ENCODE measurements around the gene TMEM233.

TMEM233 gene

DNA sequence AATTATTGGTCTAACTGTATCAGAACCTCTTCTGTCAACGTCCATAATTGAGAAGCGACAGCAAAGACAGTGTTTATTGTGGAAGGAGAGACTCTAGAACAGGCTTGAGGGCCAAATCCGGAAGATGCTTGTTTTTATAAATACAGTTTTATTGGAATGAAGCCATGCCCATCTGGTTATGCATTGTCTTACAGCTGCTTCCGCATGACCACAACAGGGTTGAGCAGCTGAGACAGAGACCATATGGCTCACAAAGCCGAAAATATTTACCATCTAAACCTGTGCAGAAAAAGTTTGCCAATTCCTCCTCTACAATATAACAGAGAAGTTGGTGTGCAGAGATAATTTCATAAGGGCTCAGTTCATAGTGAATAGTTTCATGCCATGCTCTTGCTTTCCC is 98.8 kb downstream of the TMEM233 start:
- FAIRE-seq (no peak), DNase-seq (ENCODE audit: insufficient read length, low spot score) (no peak)
- no peak for TF ChIP-seq CTCF (IDR thresholded peaks at IDR 0.05; ENCODE audit: insufficient read depth, missing control alignments)

Data from D721Med (cell line).